GM18909 (cell line): ENCODE measurements around the gene FAT2.
"Not testable (repeated sequence)": the region's sequence is repeated elsewhere in the genome, so short reads cannot be mapped to it uniquely, and the experiment has no call there.

Experiments used
- ATAC-seq: cut with Tn5 transposase; IDR thresholded peaks from one replicate; pipeline ENCODE4 v1.9.1; 2021; ENCODE audit warnings: mild to moderate bottlenecking; ENCODE audit not compliant: unreplicated experiment, poor library complexity

Gene FAT2

DNA sequence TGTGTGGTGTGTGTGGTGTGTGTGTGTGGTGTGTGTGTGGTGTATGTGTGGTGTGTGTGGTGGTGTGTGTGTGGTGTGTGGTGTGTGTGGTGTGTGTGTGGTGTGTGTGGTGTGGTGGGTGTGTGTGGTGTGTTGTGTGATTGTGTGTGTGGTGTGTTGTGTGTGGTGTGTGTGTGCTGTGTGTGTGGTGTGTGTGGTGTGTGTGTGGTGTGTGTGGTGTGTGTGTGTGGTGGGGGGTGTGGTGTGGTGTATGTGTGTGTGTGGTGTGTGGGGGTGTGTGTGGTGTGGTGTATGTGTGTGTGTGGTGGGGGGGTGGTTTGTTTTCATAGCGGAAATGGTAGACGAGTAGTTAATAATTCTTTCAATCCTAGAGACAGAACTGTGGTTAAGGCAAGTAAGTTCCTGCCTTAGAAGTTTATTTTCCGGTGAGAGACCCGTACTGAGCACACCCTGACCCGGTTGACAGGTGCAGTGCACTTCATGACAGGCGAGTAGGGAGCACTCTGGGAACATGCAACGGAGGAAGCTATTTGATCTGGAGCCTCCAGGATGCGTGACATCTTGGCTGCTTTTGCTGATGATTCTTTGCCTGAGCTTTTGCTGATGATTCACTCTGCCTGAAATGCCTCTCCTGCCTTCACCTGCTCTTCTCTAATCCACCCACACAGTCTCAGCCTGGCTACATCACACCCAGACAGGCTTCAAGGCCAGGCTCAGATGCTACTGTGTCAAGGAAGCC lies 21.7 kb upstream of the FAT2 start:
- peak; percentile 87 for ATAC-seq

DNA sequence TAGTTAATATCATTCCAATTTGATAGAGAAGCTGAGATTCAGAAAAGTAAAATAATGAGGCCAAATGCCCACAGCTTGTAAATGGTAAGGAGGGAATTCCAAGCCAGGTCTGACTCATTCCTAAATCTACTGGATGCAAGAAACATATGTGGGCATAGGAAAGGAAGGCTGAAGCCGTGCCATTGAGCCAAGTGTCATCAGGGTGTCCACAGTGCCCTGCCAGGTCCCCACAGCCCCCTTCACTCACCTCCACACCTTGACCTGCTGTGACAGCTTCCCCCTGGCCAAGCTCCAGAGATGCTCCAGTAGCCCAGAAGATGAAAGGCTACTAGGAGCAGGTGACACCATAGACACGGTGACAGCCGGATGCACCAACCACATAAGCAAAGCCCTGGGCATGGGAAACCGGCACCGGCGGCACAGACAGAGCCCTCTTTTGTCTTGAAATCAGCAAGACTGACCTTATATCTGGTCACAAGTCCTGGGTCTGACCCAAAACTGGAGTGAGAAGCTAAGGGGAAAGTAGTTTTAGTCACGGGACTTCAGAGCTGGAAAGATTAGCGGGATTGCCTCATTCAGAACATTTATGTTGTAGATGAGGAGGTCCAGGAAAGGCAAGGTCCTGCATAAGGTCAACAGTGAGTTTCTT lies 20.1 kb upstream of the FAT2 start:
- ATAC-seq: no peak

DNA sequence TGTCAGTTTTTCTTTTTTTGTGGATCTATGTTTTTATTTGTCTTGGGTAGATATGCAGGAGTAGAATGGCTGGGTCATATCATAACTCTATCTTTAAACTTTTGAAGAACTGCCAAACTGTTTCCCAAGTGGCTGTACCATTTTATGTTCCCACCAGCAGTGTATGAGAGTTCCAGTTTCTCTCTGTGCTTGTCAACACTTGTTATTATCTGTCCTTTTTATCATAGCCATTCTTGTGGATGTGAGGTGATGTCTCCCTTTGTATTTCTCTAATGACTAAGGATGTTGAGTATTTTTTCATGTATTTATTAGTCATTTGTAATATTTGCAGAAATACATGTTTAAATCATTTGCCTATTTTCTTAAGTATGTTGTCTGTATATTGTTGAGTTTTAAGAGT lies 17.4 kb upstream of the FAT2 start:
- ATAC-seq: no peak

DNA sequence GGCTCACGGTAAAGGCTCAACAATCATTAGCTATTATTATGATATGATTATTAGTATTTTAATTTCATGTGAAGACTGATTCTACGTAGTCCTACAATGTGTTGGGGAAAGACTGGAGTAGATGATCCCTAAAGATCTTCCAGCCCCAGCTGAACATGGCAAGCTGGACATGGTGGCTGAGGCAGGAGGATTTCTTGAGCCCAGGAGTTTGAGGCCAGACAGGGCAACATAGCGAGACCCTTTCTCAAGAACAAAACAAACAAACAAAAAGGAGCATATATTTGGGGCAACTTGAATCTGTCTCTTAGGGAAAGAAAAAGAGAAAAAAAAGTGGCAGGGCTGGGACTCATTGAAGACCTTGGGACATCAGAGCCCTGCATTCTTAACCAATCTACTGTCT lies 16.2 kb upstream of the FAT2 start:
- ATAC-seq: no peak

DNA sequence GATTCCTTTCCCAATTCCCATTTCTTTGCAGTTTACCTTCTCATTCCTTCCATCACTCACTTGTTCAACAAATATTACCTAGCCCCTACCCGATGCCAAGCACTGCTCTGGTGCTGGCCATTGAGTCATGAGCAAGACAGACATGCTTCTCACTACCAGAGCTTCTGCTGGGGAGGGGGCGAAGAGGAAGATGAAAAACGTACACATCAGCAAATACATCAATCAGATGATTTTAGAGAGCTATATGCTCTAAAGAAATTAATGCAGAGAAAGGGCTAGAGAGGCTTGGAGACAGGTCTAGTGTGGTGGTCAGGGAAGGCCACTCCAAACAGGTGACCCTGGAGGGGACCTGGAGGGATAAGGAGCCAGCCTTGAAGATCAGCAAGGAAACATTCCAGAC lies 14.4 kb upstream of the FAT2 start:
- ATAC-seq: no peak

DNA sequence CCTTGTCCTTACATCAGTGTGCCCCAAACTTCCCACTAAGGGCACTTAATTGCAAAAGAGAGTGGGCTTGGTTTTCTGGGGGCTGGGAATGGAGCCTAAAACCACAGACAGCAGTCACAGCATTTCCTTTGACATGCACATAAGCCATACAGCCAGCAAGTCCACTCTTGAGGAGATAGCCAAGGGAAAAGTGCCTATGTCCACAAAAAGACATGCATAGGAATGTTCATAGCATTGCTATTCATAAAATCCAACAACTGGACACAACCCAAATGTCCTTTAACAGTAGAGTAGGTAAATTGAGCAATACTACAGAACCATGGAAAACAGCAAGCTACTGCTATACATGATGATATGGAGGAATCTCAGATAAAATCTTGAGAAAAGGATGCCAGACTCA lies 11.7 kb upstream of the FAT2 start:
- ATAC-seq: no peak

DNA sequence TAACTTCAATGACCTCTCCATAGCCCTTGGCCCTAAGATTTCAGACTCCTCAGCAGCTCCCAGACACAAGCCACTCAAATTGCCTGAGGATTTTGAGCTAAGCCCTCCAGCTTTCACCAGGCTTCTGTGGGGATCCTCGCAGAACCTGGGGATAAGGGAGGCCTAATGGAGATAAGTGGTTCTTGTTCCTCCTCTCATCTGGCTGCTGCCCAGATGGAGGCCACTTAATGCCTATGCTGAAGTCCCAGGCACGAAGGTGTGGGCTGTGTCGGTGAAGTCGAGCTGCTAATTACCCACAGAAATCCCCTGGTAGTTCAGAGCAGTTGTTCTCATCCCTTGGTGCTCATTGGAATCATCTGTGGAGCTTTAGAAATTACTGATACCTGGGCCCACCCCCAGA lies 10.3 kb upstream of the FAT2 start:
- no peak for ATAC-seq

DNA sequence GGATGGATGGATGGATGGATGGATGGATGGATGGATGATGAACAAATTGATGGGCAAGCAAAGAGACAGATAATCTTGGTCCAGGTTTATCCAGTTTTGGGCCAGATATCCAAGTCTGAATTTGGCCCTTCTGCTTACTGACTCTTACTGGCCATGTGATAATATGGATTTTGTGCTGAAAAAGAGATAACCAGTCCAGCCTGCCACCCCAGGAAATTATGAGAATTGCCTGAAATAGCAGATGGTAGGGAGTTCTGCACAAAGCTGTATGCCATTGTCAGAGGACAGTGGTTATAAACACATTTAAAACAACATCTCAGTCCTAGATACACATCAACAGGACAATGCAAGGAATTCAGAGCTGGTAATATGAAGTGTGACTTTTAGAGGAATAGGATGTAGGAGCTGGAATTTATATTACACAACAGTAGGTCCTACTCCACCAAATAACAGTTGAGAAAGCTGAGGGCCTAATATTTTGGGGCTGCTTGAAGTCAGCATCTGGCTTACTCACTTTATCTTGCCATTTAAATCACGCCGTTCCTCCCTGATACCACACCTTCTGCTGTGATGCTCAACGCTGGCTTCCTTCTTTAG lies 9.0 kb upstream of the FAT2 start:
- no peak for ATAC-seq

DNA sequence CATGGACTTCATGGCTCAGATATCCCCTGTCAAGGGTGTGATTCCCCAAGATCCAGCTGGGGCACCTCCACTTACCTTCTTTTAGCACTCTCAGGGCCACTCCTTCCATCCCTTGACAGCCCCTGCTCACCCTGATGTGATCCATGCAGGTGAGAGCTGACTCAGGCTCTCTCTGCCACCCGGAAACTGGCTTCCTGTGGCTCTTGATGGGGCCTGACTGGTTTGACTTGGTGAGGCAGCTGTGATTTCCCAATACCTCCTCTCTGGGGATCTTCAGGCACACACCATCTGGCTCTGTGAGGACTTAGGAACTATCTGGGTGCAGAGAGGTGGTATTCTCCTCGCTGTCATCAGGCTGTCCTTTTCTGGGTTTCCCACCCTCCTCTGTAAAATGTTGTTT lies 7.9 kb upstream of the FAT2 start:
- no peak for ATAC-seq

DNA sequence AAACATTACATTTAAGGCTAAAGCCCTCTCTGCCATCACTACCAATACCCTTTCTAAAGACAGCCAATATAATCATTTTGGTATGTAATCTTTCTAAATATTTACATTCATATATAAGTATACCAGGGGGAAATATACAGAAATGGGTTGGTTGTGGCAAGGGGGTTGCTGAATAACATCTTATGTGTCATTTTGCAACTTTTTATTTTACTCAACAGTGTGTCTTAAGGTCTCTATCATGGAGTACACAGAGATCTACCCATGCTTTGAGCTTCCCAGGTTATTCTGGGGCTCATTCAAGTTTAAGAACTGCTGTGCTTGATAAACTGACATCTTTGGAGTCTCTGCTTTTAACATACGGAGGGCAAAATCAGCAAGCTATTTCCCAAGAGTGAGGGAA lies 7.4 kb upstream of the FAT2 start:
- no peak for ATAC-seq

DNA sequence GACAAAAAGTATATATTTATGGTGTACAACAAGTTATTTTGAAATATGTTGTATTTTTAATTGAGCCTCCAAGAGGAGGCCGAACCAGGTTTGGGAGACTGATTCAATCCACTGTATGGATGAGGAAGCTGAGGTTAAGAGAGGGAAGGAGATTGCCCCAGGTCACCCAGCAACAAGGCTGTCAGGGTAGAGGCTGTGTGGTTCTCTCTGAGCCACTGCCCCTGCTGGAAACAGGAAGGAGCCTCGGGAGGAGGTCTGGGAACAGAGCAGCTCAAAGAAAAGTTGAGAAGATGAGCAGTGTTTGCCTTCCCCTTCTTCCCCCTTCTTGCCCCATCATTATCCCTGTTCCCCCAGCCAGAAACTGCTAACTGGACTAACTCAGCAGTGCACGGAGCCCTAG lies 6.6 kb upstream of the FAT2 start:
- ATAC-seq: no peak

DNA sequence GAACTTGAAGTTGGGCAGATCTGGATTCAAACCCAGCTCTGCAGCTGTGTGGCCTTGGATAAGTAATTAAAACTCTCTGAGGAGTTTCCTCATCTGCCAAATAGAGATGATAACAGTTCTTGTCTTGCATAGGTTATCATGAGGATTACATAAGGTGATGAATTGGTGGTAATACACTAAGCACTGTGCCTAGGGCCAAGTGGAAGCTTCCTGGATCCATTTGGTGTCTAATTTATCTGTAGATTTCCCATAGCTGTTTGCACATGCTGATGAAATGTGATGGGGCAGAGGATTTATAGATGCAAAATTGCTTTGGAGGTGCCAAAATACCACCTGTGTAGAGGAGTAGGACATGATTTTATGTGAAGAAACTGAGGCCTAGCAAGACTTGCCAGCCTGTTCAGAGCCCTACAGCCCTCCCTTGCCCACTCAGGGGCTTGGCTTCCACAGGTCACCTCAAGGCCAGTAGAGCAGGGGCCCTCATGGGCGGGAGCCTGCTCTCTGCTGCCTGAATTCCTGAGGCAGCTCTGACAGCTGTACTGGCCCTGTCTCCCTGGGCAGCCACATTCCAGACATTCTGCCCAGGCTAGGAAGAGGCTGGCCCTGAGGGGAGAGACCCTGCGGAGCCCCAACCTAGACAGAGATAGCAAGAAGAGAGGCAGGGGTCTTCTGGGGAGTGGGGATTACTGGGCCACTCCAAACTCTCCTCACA lies 5.9 kb upstream of the FAT2 start:
- no peak for ATAC-seq

DNA sequence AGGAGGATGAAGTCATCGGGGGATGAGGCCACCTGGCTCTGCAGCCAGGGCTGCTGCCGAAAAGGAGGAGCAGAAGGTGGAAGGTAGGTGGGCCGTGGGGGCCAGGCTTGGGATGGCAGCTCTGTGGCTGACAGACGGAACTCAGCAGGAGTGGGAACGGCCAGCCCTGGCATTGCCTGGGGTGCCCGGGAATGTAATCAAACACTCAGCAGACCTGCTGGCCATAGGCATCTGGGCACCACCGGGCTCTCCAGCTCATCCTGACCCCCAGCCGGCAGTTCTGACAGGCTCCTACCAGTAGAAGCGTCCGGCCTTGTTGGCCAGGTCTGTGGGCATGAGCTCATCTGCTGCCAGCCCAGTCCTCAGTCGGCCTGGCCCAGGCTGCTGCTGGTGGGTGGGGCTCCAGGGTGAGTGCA lies 4.3 kb upstream of the FAT2 start:
- no peak for ATAC-seq

DNA sequence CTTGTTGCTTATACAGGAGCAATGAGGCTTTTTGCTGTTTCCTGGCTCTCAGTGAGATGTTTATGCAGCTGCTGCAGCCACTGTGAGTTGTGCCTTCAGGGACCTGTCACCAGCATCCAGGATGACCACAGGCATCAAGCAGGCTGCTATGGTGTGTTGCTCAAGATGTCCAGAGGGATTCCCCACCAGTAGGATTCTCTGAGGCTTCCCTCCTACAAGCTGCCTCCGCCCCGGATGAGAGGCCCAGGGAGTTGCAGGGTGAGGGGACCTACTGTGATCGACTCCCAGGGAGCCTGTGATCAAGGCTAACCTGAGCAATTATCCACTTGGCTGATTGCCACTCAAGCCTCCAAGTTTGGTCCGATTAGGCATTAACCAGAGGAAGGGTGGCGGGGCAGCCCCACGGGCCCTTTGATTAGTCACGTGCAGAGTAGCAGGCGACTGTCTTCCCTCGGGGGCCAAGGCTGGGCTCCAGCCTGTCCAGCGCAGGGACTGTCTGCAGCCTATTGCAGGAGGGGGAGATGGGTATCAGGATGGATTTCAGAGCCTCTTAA lies 1.8 kb upstream of the FAT2 start:
- ATAC-seq: peak; percentile 81

DNA sequence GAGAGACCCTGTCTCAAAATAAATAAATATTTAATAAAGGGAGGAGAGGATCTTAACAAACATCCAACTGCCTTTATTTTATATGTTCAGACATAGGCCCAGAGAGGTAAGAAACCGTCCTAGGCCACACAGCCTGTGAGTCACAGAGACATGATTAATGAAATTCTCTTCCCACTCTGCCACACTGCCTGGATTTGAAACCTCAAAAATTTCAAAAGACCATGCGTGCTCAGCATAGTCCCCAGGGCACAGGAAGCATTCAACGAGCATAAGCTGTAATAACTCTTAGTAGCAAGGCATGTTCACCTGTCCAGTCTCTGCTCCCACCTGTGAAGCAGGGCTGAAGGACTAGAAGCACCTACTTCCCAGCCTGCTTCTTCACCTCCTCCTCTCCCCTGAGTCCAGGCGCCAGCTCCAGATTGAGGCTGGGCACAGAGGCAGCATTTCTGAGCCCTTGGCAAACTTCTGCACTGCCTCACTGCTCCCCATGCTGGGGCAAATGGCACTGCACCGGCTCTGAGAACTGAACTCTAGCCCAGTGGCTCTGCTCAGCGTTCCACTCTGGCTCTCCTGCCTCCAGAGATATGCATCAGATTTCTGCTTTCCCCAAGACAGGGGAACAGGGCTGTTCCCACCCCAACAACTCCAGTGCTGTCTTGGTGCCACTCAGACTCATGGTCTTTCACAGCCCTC lies 1.1 kb downstream of the FAT2 start:
- no peak for ATAC-seq

DNA sequence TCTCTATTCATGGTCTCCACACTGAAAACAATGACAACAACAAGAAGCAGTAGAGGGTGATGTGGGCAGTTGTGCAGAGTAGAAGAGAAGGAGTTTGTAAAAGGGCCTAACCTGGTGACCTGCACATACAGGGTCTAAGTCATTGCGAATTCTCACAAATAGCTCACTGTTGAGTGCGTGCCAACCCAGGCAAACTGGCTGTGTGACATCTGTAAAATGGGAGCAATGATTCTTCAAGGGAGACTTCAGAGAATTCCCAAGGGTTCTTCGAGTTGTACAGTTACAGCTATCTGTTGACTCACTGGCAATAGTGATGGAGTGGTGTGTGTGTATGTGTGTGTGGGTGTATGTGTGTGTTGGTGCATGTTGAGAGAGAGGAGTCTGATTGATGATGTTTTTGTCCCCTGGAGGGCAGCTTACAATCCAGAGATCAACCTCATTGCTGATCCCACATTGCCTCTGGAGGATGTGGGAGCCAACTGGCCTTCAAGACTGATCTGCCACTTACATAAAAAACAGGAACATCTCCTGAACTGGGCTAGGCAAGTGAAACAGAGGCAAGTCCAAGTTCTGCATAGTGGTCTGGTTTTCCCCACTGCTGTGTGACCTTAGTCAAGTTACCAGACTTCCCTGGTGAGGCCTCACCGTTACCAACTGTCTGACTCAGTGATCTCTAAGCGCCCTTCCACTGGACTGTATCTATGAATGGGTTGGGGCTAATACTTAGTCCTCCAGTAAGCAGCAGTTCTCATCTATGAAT lies 3.2 kb downstream of the FAT2 start:
- ATAC-seq: no peak

DNA sequence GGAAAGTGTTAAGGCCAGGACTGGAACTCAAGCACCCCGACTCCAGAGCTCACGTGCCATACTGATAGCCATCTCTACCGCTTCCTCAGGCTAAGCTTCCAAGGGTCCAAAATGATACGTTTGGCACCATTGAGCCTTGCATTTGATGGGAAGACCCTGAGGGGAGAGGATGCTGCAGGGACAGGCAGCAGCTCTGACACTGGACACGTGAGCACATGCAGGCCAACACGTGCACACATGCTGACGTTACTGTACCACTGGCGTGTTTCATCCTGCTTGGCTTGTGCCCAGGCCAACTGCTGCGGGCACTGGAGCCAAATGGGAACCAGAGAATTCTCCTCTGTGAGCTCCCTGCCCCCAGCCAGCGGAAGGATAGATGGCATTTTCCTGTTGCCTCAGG lies 5.2 kb downstream of the FAT2 start:
- no peak for ATAC-seq

DNA sequence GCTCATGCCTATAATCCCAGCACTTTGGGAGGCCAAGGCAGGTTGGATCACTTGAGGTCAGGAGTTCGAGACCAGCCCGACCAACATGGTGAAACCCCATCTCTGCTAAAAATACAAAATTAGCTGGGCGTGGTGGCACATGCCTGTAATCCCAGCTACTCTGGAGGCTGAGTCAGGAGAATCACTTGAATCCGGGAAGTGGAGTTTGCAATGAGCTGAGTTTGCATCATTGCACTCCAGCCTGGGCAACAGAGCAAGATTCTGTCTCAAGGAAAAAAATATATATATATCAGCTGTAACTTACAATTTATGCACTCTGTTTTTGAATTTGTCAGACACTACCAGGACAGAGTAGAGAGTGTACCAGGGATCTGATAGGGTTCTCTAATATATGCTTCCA lies 5.8 kb downstream of the FAT2 start:
- not testable (repeated sequence) for ATAC-seq

DNA sequence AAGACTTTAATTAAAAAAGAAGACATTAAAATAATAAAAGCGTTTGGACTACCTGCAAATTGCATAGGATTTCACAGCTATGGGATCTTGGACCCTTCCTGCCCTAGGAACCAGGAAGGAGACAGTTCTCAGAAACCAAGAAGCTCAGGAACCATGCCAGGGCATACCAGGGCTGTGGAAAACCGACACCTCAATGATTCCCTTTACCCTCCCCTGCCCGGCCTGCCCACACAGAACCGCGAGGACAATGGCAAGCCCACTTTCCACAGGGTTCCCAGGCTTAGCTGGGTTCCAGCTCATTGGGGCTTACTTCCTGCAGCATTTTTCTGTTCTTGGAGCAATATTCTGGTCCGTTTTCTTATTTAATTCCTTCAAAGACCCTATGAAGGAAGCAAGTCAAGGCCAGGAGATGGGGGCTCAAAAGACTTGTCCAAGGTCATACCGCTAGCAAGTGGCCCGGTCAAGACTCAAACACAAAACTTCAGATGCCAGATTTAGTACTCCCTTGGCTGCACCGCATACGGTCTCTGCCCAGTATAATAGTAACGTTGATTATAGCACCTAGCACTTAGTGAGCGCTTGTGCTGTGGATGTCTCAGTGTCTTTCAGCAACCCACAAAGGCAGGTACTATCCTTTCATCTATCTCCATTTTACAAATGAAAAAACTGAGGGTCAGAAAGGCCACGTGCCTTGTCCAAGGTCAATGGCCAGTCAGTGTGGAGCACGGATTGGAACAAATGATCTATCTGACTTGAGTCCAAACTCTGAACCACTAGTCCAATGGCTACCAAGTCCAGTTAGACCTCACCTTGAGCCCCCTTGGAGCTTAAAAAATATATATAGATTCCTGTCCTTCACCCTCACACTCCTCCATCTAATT lies 6.8 kb downstream of the FAT2 start:
- ATAC-seq: no peak
